Measurements from ENCODE around the gene PGLYRP3.
"Not testable (repeated sequence)": the region's sequence is repeated elsewhere in the genome, so short reads cannot be mapped to it uniquely, and the experiment has no call there.

PGLYRP3 gene

GRCh38 chr1:153341431-153341934 is 28.7 kb upstream of the PGLYRP3 start:
- H3K27ac Mint-ChIP-seq: no peak overlapping the region
- no peaks in the 10 kb centered on the region for H3K9me3 Mint-ChIP-seq
- H3K4me1 Mint-ChIP-seq: peaks cover 42% of the 10 kb centered on the region
- peaks cover 9% of the 10 kb centered on the region for H3K27me3 Mint-ChIP-seq
- H3K4me3 Mint-ChIP-seq: no peak overlapping the region
- H3K36me3 Mint-ChIP-seq: no peaks in the 10 kb centered on the region

GRCh38 chr1:153340356-153340755 is 27.6 kb upstream of the PGLYRP3 start:
- Mint-ChIP-seq H3K4me1 (peaks cover 31% of the 10 kb centered on the region), H3K27me3 (peaks cover 3% of the 10 kb centered on the region), H3K9me3 (no peaks in the 10 kb centered on the region), H3K4me3 (no peak overlapping the region), H3K36me3 (no peaks in the 10 kb centered on the region), H3K27ac (no peak overlapping the region)

GRCh38 chr1:153339802-153340201 is 27.1 kb upstream of the PGLYRP3 start:
- Mint-ChIP-seq H3K4me1 (peaks cover 27% of the 10 kb centered on the region), H3K9me3 (no peaks in the 10 kb centered on the region), H3K27me3 (peaks cover 6% of the 10 kb centered on the region), H3K4me3 (no peak overlapping the region), H3K27ac (no peak overlapping the region), H3K36me3 (no peaks in the 10 kb centered on the region)

- Mint-ChIP-seq H3K27me3 (peaks cover 2% of the 10 kb centered on the region), H3K36me3 (no peaks in the 10 kb centered on the region), H3K27ac (no peak overlapping the region), H3K4me1 (peaks cover 18% of the 10 kb centered on the region), H3K9me3 (no peaks in the 10 kb centered on the region), H3K4me3 (no peak overlapping the region)
Measured at GRCh38 chr1:153337980-153338853, 25.5 kb upstream of the PGLYRP3 start.

GRCh38 chr1:153336650-153337049 is 23.9 kb upstream of the PGLYRP3 start:
- H3K4me3 Mint-ChIP-seq: no peak overlapping the region
- H3K27me3 Mint-ChIP-seq: peaks cover 5% of the 10 kb centered on the region
- H3K4me1 Mint-ChIP-seq: peaks cover 18% of the 10 kb centered on the region

GRCh38 chr1:153333902-153334301 is 21.1 kb upstream of the PGLYRP3 start:
- Mint-ChIP-seq H3K27me3 (peaks cover 13% of the 10 kb centered on the region), H3K9me3 (peaks cover 18% of the 10 kb centered on the region), H3K36me3 (peaks cover 4% of the 10 kb centered on the region), H3K4me1 (no peaks in the 10 kb centered on the region), H3K27ac (no peak overlapping the region), H3K4me3 (no peak overlapping the region)

More at GRCh38 chr1:153336650-153337049, 23.9 kb upstream of the PGLYRP3 start:
- H3K9me3 Mint-ChIP-seq: peaks cover 9% of the 10 kb centered on the region
- no peak overlapping the region for H3K27ac Mint-ChIP-seq
- H3K36me3 Mint-ChIP-seq: peaks cover 4% of the 10 kb centered on the region

GRCh38 chr1:153324912-153325311 is 12.2 kb upstream of the PGLYRP3 start:
- Mint-ChIP-seq H3K4me1 (no peaks in the 10 kb centered on the region), H3K36me3 (peaks cover 8% of the 10 kb centered on the region), H3K4me3 (no peak overlapping the region), H3K9me3 (peaks cover 35% of the 10 kb centered on the region), H3K27ac (no peak overlapping the region), H3K27me3 (peaks cover 18% of the 10 kb centered on the region)

GRCh38 chr1:153322568-153322967 is 9.8 kb upstream of the PGLYRP3 start:
- H3K27ac Mint-ChIP-seq: no peak overlapping the region
- peaks cover 10% of the 10 kb centered on the region for H3K27me3 Mint-ChIP-seq
- H3K36me3 Mint-ChIP-seq: peaks cover 5% of the 10 kb centered on the region
- H3K4me3 Mint-ChIP-seq: no peak overlapping the region
- H3K9me3 Mint-ChIP-seq: peaks cover 21% of the 10 kb centered on the region
- H3K4me1 Mint-ChIP-seq: no peaks in the 10 kb centered on the region

GRCh38 chr1:153318145-153318544 is 5.4 kb upstream of the PGLYRP3 start:
- not testable (repeated sequence) for H3K4me1 Mint-ChIP-seq, H3K4me3 Mint-ChIP-seq, H3K36me3 Mint-ChIP-seq, H3K27ac Mint-ChIP-seq, H3K27me3 Mint-ChIP-seq
- H3K9me3 Mint-ChIP-seq: peaks cover 21% of the 10 kb centered on the region

GRCh38 chr1:153316013-153316412 is 3.3 kb upstream of the PGLYRP3 start:
- H3K36me3 Mint-ChIP-seq, H3K27me3 Mint-ChIP-seq, H3K4me3 Mint-ChIP-seq, H3K4me1 Mint-ChIP-seq, H3K27ac Mint-ChIP-seq, H3K9me3 Mint-ChIP-seq: not testable (repeated sequence)

GRCh38 chr1:153314388-153314787 is 1.6 kb upstream of the PGLYRP3 start:
- not testable (repeated sequence) for H3K27ac Mint-ChIP-seq, H3K4me1 Mint-ChIP-seq, H3K9me3 Mint-ChIP-seq, H3K36me3 Mint-ChIP-seq, H3K4me3 Mint-ChIP-seq, H3K27me3 Mint-ChIP-seq

GRCh38 chr1:153313288-153313687 is 536 bp upstream of the PGLYRP3 start:
- no peaks in the 10 kb centered on the region for H3K4me1 Mint-ChIP-seq
- no peak overlapping the region for H3K27ac Mint-ChIP-seq
- no peaks in the 10 kb centered on the region for H3K36me3 Mint-ChIP-seq
- no peaks in the 10 kb centered on the region for H3K9me3 Mint-ChIP-seq
- H3K27me3 Mint-ChIP-seq: peaks cover 1% of the 10 kb centered on the region
- H3K4me3 Mint-ChIP-seq: no peak overlapping the region

- Mint-ChIP-seq H3K27me3 (peaks cover 1% of the 10 kb centered on the region), H3K4me3 (no peak overlapping the region), H3K27ac (no peak overlapping the region), H3K36me3 (no peaks in the 10 kb centered on the region), H3K4me1 (no peaks in the 10 kb centered on the region), H3K9me3 (no peaks in the 10 kb centered on the region)
Measured at GRCh38 chr1:153310526-153310925, 2.2 kb downstream of the PGLYRP3 start.

- no peak overlapping the region for H3K27ac Mint-ChIP-seq
- H3K9me3 Mint-ChIP-seq: no peaks in the 10 kb centered on the region
- H3K4me1 Mint-ChIP-seq: no peaks in the 10 kb centered on the region
- H3K36me3 Mint-ChIP-seq: no peaks in the 10 kb centered on the region
- H3K27me3 Mint-ChIP-seq: peaks cover 3% of the 10 kb centered on the region
- no peak overlapping the region for H3K4me3 Mint-ChIP-seq
Measured at GRCh38 chr1:153309441-153309840, 3.3 kb downstream of the PGLYRP3 start.

GRCh38 chr1:153308540-153308939 is 4.2 kb downstream of the PGLYRP3 start:
- Mint-ChIP-seq H3K4me1 (no peaks in the 10 kb centered on the region), H3K36me3 (no peaks in the 10 kb centered on the region), H3K4me3 (no peak overlapping the region), H3K9me3 (no peaks in the 10 kb centered on the region), H3K27me3 (peaks cover 3% of the 10 kb centered on the region), H3K27ac (no peak overlapping the region)

GRCh38 chr1:153307221-153307600 is 5.5 kb downstream of the PGLYRP3 start:
- no peak overlapping the region for H3K4me3 Mint-ChIP-seq

More at GRCh38 chr1:153307221-153307600, 5.5 kb downstream of the PGLYRP3 start:
- Mint-ChIP-seq H3K27ac (no peak overlapping the region), H3K27me3 (peaks cover 3% of the 10 kb centered on the region), H3K4me1 (no peaks in the 10 kb centered on the region), H3K36me3 (no peaks in the 10 kb centered on the region), H3K9me3 (no peaks in the 10 kb centered on the region)
